ENCODE measurements around the gene TMEM269. TPM values are rescaled to one million over a fixed set of nuclear protein-coding genes. Genes with fewer than 3 reads are reported as not detected.

The TMEM269 gene
- total RNA-seq, 1 experiment from 2014 or later, result 0.02 TPM

- DNase-seq (ENCODE audit: low read depth), result peak; percentile 53
Observed at GRCh38 chr1:42822800-42823392, 38.1 kb downstream of the TMEM269 start.

GRCh38 chr1:42824481-42825035, 39.8 kb downstream of the TMEM269 start:
- no peak for DNase-seq (ENCODE audit: low read depth)

- no peak for DNase-seq (ENCODE audit: low read depth)
Observed at GRCh38 chr1:42825036-42825851, 40.5 kb downstream of the TMEM269 start.

GRCh38 chr1:42830631-42831030, 45.8 kb downstream of the TMEM269 start:
- no peak for DNase-seq (ENCODE audit: low read depth)

GRCh38 chr1:42831273-42831672, 46.5 kb downstream of the TMEM269 start:
- DNase-seq (ENCODE audit: low read depth), result no peak

- DNase-seq (ENCODE audit: low read depth), result no peak
Observed at GRCh38 chr1:42832641-42833240, 48.0 kb downstream of the TMEM269 start.

GRCh38 chr1:42833981-42834380, 49.2 kb downstream of the TMEM269 start:
- DNase-seq (ENCODE audit: low read depth), result no peak

GRCh38 chr1:42834803-42835202, 50.0 kb downstream of the TMEM269 start:
- no peak for DNase-seq (ENCODE audit: low read depth)

- no peak for DNase-seq (ENCODE audit: low read depth)
Observed at GRCh38 chr1:42835422-42835821, 50.6 kb downstream of the TMEM269 start.

- DNase-seq (ENCODE audit: low read depth), result no peak
Observed at GRCh38 chr1:42837709-42838108, 52.9 kb downstream of the TMEM269 start.

GRCh38 chr1:42838482-42839190, 53.8 kb downstream of the TMEM269 start:
- no peak for DNase-seq (ENCODE audit: low read depth)

GRCh38 chr1:42841010-42841409, 56.2 kb downstream of the TMEM269 start:
- peak; percentile 57 for DNase-seq (ENCODE audit: low read depth)

GRCh38 chr1:42841440-42842147, 56.8 kb downstream of the TMEM269 start:
- no peak for DNase-seq (ENCODE audit: low read depth)

- DNase-seq (ENCODE audit: low read depth), result no peak
Observed at GRCh38 chr1:42844592-42845140, 59.9 kb downstream of the TMEM269 start.

GRCh38 chr1:42845193-42845592, 60.4 kb downstream of the TMEM269 start:
- DNase-seq (ENCODE audit: low read depth), result no peak

- DNase-seq (ENCODE audit: low read depth), result no peak
Observed at GRCh38 chr1:42845866-42846256, 61.1 kb downstream of the TMEM269 start.

GRCh38 chr1:42846257-42847110, 61.7 kb downstream of the TMEM269 start, which contains the start of gene ZNF691:
Gene ZNF691, plus strand, starts transcription at chr1:42846613. Its CDS starts 3,046 bp downstream, at chr1:42849659.
- DNase-seq (ENCODE audit: low read depth), result peak; percentile 98

- DNase-seq (ENCODE audit: low read depth), result no peak
Observed at GRCh38 chr1:42847111-42847595, 62.4 kb downstream of the TMEM269 start.

- DNase-seq (ENCODE audit: low read depth), result no peak
Observed at GRCh38 chr1:42847721-42848460, 63.1 kb downstream of the TMEM269 start.
